Bone marrow (tissue), 2 donors: ENCODE results near the gene TUBB1.

ENCODE experiments used
- DNase-seq, 2 donors: peaks; one replicate each; lab custom pipeline; 2025; lab: John Stamatoyannopoulos, UW

Gene TUBB1

GRCh38 chr20:59042796-59043631, 23.8 kb downstream of the TUBB1 start:
- peak; percentile 69 to 77 for DNase-seq

- DNase-seq: no peak
These were observed 24.5 kb downstream of the TUBB1 start for GRCh38 chr20:59043698-59044097.

GRCh38 chr20:59044295-59044694, 25.1 kb downstream of the TUBB1 start:
- DNase-seq: no peak

GRCh38 chr20:59044796-59045195, 25.6 kb downstream of the TUBB1 start:
- DNase-seq: no peak

GRCh38 chr20:59046862-59047261, 27.6 kb downstream of the TUBB1 start:
- DNase-seq: no peak

- no peak for DNase-seq
These were observed 28.9 kb downstream of the TUBB1 start for GRCh38 chr20:59047938-59048680.

GRCh38 chr20:59048681-59049030, 29.4 kb downstream of the TUBB1 start:
- DNase-seq: no peak

GRCh38 chr20:59050437-59050836, 31.2 kb downstream of the TUBB1 start:
- no peak for DNase-seq

- no peak for DNase-seq
These were observed 32.5 kb downstream of the TUBB1 start for GRCh38 chr20:59051666-59052185.

GRCh38 chr20:59055302-59055701, 36.1 kb downstream of the TUBB1 start:
- no peak for DNase-seq

- no peak for DNase-seq
These were observed 42.9 kb downstream of the TUBB1 start for GRCh38 chr20:59062081-59062480.

GRCh38 chr20:59063358-59064213, 44.4 kb downstream of the TUBB1 start:
- DNase-seq: no peak

GRCh38 chr20:59064214-59064722, 45.0 kb downstream of the TUBB1 start:
- no peak for DNase-seq

- DNase-seq: no peak
These were observed 49.3 kb downstream of the TUBB1 start for GRCh38 chr20:59068534-59068933.

- no peak for DNase-seq
These were observed 49.8 kb downstream of the TUBB1 start for GRCh38 chr20:59069026-59069425.

- no peak for DNase-seq
These were observed 52.0 kb downstream of the TUBB1 start for GRCh38 chr20:59071216-59071615.

GRCh38 chr20:59073582-59073981, 54.4 kb downstream of the TUBB1 start:
- no peak for DNase-seq

- DNase-seq: no peak
These were observed 55.2 kb downstream of the TUBB1 start for GRCh38 chr20:59074456-59074855.

GRCh38 chr20:59075934-59076508, 56.8 kb downstream of the TUBB1 start:
- no peak for DNase-seq
